ENCODE data around the gene ST3GAL5. TPM values are rescaled to one million over a fixed set of nuclear protein-coding genes. Genes with fewer than 3 reads are reported as not detected.

Gene ST3GAL5
- total RNA-seq, 1 donor from 2014 or later = 27.3 TPM

GRCh38 chr2:85921659-85922058 lies 32.9 kb upstream of the ST3GAL5 start:
- peak overlapping the region; percentile 46 for H3K4me3 Mint-ChIP-seq (ENCODE audit: low read depth)
- no peak for TF ChIP-seq CTCF (IDR thresholded peaks at IDR 0.05; ENCODE audit: unreplicated experiment)
- no peaks in the 10 kb centered on the region for H3K27me3 Mint-ChIP-seq
- H3K27ac Mint-ChIP-seq = peak overlapping the region; percentile 92
- H3K9me3 Mint-ChIP-seq (ENCODE audit: low read depth) = no peaks in the 10 kb centered on the region
- H3K4me1 Mint-ChIP-seq (ENCODE audit: low read depth) = peaks cover 37% of the 10 kb centered on the region
- no peaks in the 10 kb centered on the region for H3K36me3 Mint-ChIP-seq (ENCODE audit: insufficient read depth)
- no peak for DNase-seq (ENCODE audit: low spot score, unreplicated experiment)

GRCh38 chr2:85920810-85921545 lies 32.2 kb upstream of the ST3GAL5 start:
- H3K36me3 Mint-ChIP-seq (ENCODE audit: insufficient read depth) = no peaks in the 10 kb centered on the region
- H3K27me3 Mint-ChIP-seq = no peaks in the 10 kb centered on the region
- no peak overlapping the region for H3K4me3 Mint-ChIP-seq (ENCODE audit: low read depth)
- TF ChIP-seq CTCF (IDR thresholded peaks at IDR 0.05; ENCODE audit: unreplicated experiment) = no peak
- DNase-seq (ENCODE audit: low spot score, unreplicated experiment) = no peak
- H3K9me3 Mint-ChIP-seq (ENCODE audit: low read depth) = no peaks in the 10 kb centered on the region
- peak overlapping the region; percentile 92 for H3K27ac Mint-ChIP-seq
- H3K4me1 Mint-ChIP-seq (ENCODE audit: low read depth) = peaks cover 34% of the 10 kb centered on the region

GRCh38 chr2:85917887-85918795 lies 29.4 kb upstream of the ST3GAL5 start:
- peak overlapping the region; percentile 78 for H3K27ac Mint-ChIP-seq
- no peak overlapping the region for H3K4me3 Mint-ChIP-seq (ENCODE audit: low read depth)
- DNase-seq (ENCODE audit: low spot score, unreplicated experiment) = no peak
- no peaks in the 10 kb centered on the region for H3K27me3 Mint-ChIP-seq
- no peaks in the 10 kb centered on the region for H3K36me3 Mint-ChIP-seq (ENCODE audit: insufficient read depth)
- TF ChIP-seq CTCF (IDR thresholded peaks at IDR 0.05; ENCODE audit: unreplicated experiment) = no peak
- H3K4me1 Mint-ChIP-seq (ENCODE audit: low read depth) = peaks cover 23% of the 10 kb centered on the region
- no peaks in the 10 kb centered on the region for H3K9me3 Mint-ChIP-seq (ENCODE audit: low read depth)

- Mint-ChIP-seq H3K36me3 (ENCODE audit: insufficient read depth) (no peaks in the 10 kb centered on the region), H3K27ac (no peak overlapping the region), H3K27me3 (no peaks in the 10 kb centered on the region), H3K4me1 (ENCODE audit: low read depth) (peaks cover 10% of the 10 kb centered on the region), H3K4me3 (ENCODE audit: low read depth) (no peak overlapping the region), H3K9me3 (ENCODE audit: low read depth) (no peaks in the 10 kb centered on the region)
- DNase-seq (ENCODE audit: low spot score, unreplicated experiment) = no peak
- TF ChIP-seq CTCF (IDR thresholded peaks at IDR 0.05; ENCODE audit: unreplicated experiment) = no peak
These were observed 27.0 kb upstream of the ST3GAL5 start for GRCh38 chr2:85915606-85916303.

- no peak overlapping the region for H3K4me3 Mint-ChIP-seq (ENCODE audit: low read depth)
These were observed 26.1 kb upstream of the ST3GAL5 start for GRCh38 chr2:85914922-85915321.

More at GRCh38 chr2:85914922-85915321, 26.1 kb upstream of the ST3GAL5 start:
- H3K27me3 Mint-ChIP-seq = no peaks in the 10 kb centered on the region
- TF ChIP-seq CTCF (IDR thresholded peaks at IDR 0.05; ENCODE audit: unreplicated experiment) = no peak
- H3K4me1 Mint-ChIP-seq (ENCODE audit: low read depth) = peaks cover 7% of the 10 kb centered on the region
- DNase-seq (ENCODE audit: low spot score, unreplicated experiment) = no peak
- no peaks in the 10 kb centered on the region for H3K9me3 Mint-ChIP-seq (ENCODE audit: low read depth)
- no peak overlapping the region for H3K27ac Mint-ChIP-seq
- no peaks in the 10 kb centered on the region for H3K36me3 Mint-ChIP-seq (ENCODE audit: insufficient read depth)
